BLaER1 treated with 17β-estradiol and CSF1 and Interleukin-3, amounts not matched to agents 10 nM and 100 nM (cell line): ENCODE data around the gene IL32.
"Not testable (repeated sequence)": the region's sequence is repeated elsewhere in the genome, so short reads cannot be mapped to it uniquely, and the experiment has no call there.

ENCODE experiments used
- H3K27ac ChIP-seq, 11 experiments: shearing (Covaris generic); formaldehyde crosslinking; 2 replicates each; pipeline ENCODE4 v1.8.1; 2022
- H3K27me3 ChIP-seq, 11 experiments: shearing (Covaris generic); formaldehyde crosslinking; 2 replicates each; pipeline ENCODE4 v1.8.1; 2022
- H3K36me3 ChIP-seq, 11 experiments: shearing (Covaris generic); formaldehyde crosslinking; 2 replicates each; pipeline ENCODE4 v1.8.1; 2022
- H3K4me1 ChIP-seq, 10 experiments: shearing (Covaris generic); formaldehyde crosslinking; 2 replicates each; pipeline ENCODE4 v1.8.1; 2022
- H3K4me2 ChIP-seq, 11 experiments: shearing (Covaris generic); formaldehyde crosslinking; 2 replicates each; pipeline ENCODE4 v1.8.1; 2022
- H3K4me3 ChIP-seq, 10 experiments: shearing (Covaris generic); formaldehyde crosslinking; 2 replicates each; pipeline ENCODE4 v1.8.1; 2022
- H3K9ac ChIP-seq, 11 experiments: shearing (Covaris generic); formaldehyde crosslinking; 2 replicates each; pipeline ENCODE4 v1.8.1; 2022
- H3K9me3 ChIP-seq, 11 experiments: shearing (Covaris generic); formaldehyde crosslinking; replicated peaks in 1 of 11; 2 replicates each; pipeline ENCODE4 v1.8.1; 2022
- H4K20me1 ChIP-seq, 11 experiments: shearing (Covaris generic); formaldehyde crosslinking; 2 replicates each; pipeline ENCODE4 v1.8.1; 2022
- Cebpa-rat ChIP-seq, 11 experiments: shearing (Covaris generic); IDR thresholded peaks; 2 replicates each; pipeline ENCODE4 v1.8.1; 2022

Gene IL32

GRCh38 chr16:3070608-3071111 lies 5.2 kb downstream of the IL32 start:
- Histone ChIP-seq H3K9me3 (peaks cover 0 to 8% (median 5%) of the 10 kb centered on the region in 11 experiments; a peak in 7 of 22 replicates), H3K36me3 (no peaks in the 10 kb centered on the region), H3K4me3 (no peak overlapping the region), H3K9ac (no peak overlapping the region), H4K20me1 (no peaks in the 10 kb centered on the region), H3K4me2 (peak overlapping the region in 8 of 11 experiments; percentile 22 to 95 (median 60); a peak in 15 of 22 replicates), H3K4me1 (peaks cover 30 to 87% (median 74%) of the 10 kb centered on the region in 10 experiments), H3K27ac (peak overlapping the region in 3 of 11 experiments; percentile 15 to 49 (median 33); a peak in 2 of 22 replicates), H3K27me3 (no peaks in the 10 kb centered on the region)
- no peak for TF ChIP-seq Cebpa-rat (IDR thresholded peaks at IDR 0.05)

- no peak for TF ChIP-seq Cebpa-rat (IDR thresholded peaks at IDR 0.05)
- no peaks in the 10 kb centered on the region for H4K20me1 ChIP-seq
- no peak overlapping the region for H3K9ac ChIP-seq
- peak overlapping the region in 9 of 11 experiments; percentile 18 to 95 (median 55); a peak in 17 of 22 replicates for H3K4me2 ChIP-seq
- H3K9me3 ChIP-seq, result peaks cover 0 to 12% (median 10%) of the 10 kb centered on the region in 11 experiments; a peak in 13 of 22 replicates
- peak overlapping the region in 4 of 11 experiments; percentile 19 to 49 (median 30); a peak in 6 of 22 replicates for H3K27ac ChIP-seq
- no peaks in the 10 kb centered on the region for H3K36me3 ChIP-seq
- H3K4me3 ChIP-seq, result no peak overlapping the region
- H3K4me1 ChIP-seq, result peaks cover 38 to 89% (median 81%) of the 10 kb centered on the region in 10 experiments
- no peaks in the 10 kb centered on the region for H3K27me3 ChIP-seq
These were observed 6.2 kb downstream of the IL32 start for GRCh38 chr16:3071655-3072054.

GRCh38 chr16:3072148-3072547 lies 6.7 kb downstream of the IL32 start:
- not testable (repeated sequence) for H3K36me3 ChIP-seq, H3K27me3 ChIP-seq, H4K20me1 ChIP-seq, H3K9ac ChIP-seq, H3K4me3 ChIP-seq
- peaks cover 2 to 17% (median 15%) of the 10 kb centered on the region in 11 experiments; a peak in 14 of 22 replicates for H3K9me3 ChIP-seq
- peak overlapping the region in 9 of 11 experiments; percentile 18 to 95 (median 55); a peak in 17 of 22 replicates for H3K4me2 ChIP-seq
- H3K27ac ChIP-seq, result peak overlapping the region in 4 of 11 experiments; percentile 19 to 49 (median 30); a peak in 6 of 22 replicates
- peaks cover 43 to 94% (median 86%) of the 10 kb centered on the region in 10 experiments for H3K4me1 ChIP-seq

GRCh38 chr16:3072576-3073263 lies 7.3 kb downstream of the IL32 start:
- not testable (repeated sequence) for H3K27me3 ChIP-seq
- H3K4me1 ChIP-seq, result peaks cover 44 to 94% (median 86%) of the 10 kb centered on the region in 10 experiments

GRCh38 chr16:3073448-3073847 lies 8.0 kb downstream of the IL32 start:
- Histone ChIP-seq H3K4me1 (peaks cover 44 to 94% (median 85%) of the 10 kb centered on the region in 10 experiments), H3K27ac (peak overlapping the region in 6 of 11 experiments; percentile 18 to 95 (median 78); a peak in 9 of 22 replicates), H3K9me3 (peaks cover 11 to 30% (median 27%) of the 10 kb centered on the region in 11 experiments; a peak in 18 of 22 replicates), H4K20me1 (no peaks in the 10 kb centered on the region), H3K9ac (peak overlapping the region in 2 of 11 experiments; percentile 81 to 82; a peak in 1 of 22 replicates), H3K27me3 (no peaks in the 10 kb centered on the region), H3K36me3 (peaks cover 0 to 15% (median 0%) of the 10 kb centered on the region in 11 experiments; a peak in 8 of 22 replicates), H3K4me3 (no peak overlapping the region), H3K4me2 (peak overlapping the region; percentile 70 to 95 (median 89))
- no peak for TF ChIP-seq Cebpa-rat (IDR thresholded peaks at IDR 0.05)

More at GRCh38 chr16:3072576-3073263, 7.3 kb downstream of the IL32 start:
- not testable (repeated sequence) for H3K4me3 ChIP-seq, H4K20me1 ChIP-seq, H3K36me3 ChIP-seq
- peaks cover 8 to 23% (median 20%) of the 10 kb centered on the region in 11 experiments; a peak in 18 of 22 replicates for H3K9me3 ChIP-seq
- 0 out of 22 replicates have a peak overlapping the region, but pooled peaks of 1 of the 11 experiments have one; percentile 12 for H3K9ac ChIP-seq
- H3K27ac ChIP-seq, result peak overlapping the region in 6 of 11 experiments; percentile 33 to 95 (median 68); a peak in 11 of 22 replicates
- peak overlapping the region in 10 of 11 experiments; percentile 46 to 95 (median 90); a peak in 19 of 22 replicates for H3K4me2 ChIP-seq

- Histone ChIP-seq H3K9ac (peak overlapping the region in 9 of 11 experiments; percentile 32 to 82 (median 72); a peak in 18 of 22 replicates), H3K27me3 (no peaks in the 10 kb centered on the region)
These were observed 9.6 kb downstream of the IL32 start for GRCh38 chr16:3074860-3075522.

GRCh38 chr16:3075523-3075915 lies 10.1 kb downstream of the IL32 start:
- H3K4me2 ChIP-seq, result peak overlapping the region; percentile 70 to 95 (median 89)

More at GRCh38 chr16:3074860-3075522, 9.6 kb downstream of the IL32 start:
- Histone ChIP-seq H3K4me1 (peaks cover 44 to 86% (median 80%) of the 10 kb centered on the region in 10 experiments), H3K27ac (peak overlapping the region in 9 of 11 experiments; percentile 45 to 95 (median 86); a peak in 17 of 22 replicates), H3K9me3 (peaks cover 9 to 37% (median 33%) of the 10 kb centered on the region in 11 experiments; a peak in 20 of 22 replicates), H3K4me3 (peak overlapping the region in 7 of 10 experiments; percentile 6 to 50 (median 29); a peak in 8 of 20 replicates), H3K4me2 (peak overlapping the region; percentile 70 to 95 (median 89)), H3K36me3 (peaks cover 0 to 18% (median 0%) of the 10 kb centered on the region in 11 experiments; a peak in 8 of 22 replicates), H4K20me1 (no peaks in the 10 kb centered on the region)
- TF ChIP-seq Cebpa-rat (IDR thresholded peaks at IDR 0.05), result peak in 8 of 11 experiments; percentile 60 to 95 (median 82); a peak in 15 of 22 replicates

GRCh38 chr16:3075946-3076345 lies 10.5 kb downstream of the IL32 start:
- H3K4me2 ChIP-seq, result peak overlapping the region; percentile 43 to 95 (median 89); a peak in 21 of 22 replicates
- peak overlapping the region in 8 of 11 experiments; percentile 77 to 95 (median 89); a peak in 17 of 22 replicates for H3K27ac ChIP-seq
- H3K9me3 ChIP-seq, result peaks cover 11 to 47% (median 42%) of the 10 kb centered on the region in 11 experiments; a peak in 20 of 22 replicates
- H3K4me3 ChIP-seq, result 0 out of 20 replicates have a peak overlapping the region, but pooled peaks of 2 of the 10 experiments have one; percentile 13 to 39
- H3K9ac ChIP-seq, result peak overlapping the region in 7 of 11 experiments; percentile 30 to 82 (median 72); a peak in 11 of 22 replicates
- peaks cover 44 to 79% (median 72%) of the 10 kb centered on the region in 10 experiments for H3K4me1 ChIP-seq
- H4K20me1 ChIP-seq, H3K27me3 ChIP-seq: not testable (repeated sequence)
- H3K36me3 ChIP-seq, result peaks cover 0 to 28% (median 6%) of the 10 kb centered on the region in 11 experiments; a peak in 8 of 22 replicates

More at GRCh38 chr16:3075523-3075915, 10.1 kb downstream of the IL32 start:
- H3K4me3 ChIP-seq, result peak overlapping the region in 6 of 10 experiments; percentile 6 to 50 (median 37); a peak in 7 of 20 replicates
- peaks cover 10 to 42% (median 38%) of the 10 kb centered on the region in 11 experiments; a peak in 20 of 22 replicates for H3K9me3 ChIP-seq
- H4K20me1 ChIP-seq, result no peaks in the 10 kb centered on the region
- H3K27me3 ChIP-seq, result no peaks in the 10 kb centered on the region
- peak overlapping the region in 9 of 11 experiments; percentile 45 to 95 (median 86); a peak in 17 of 22 replicates for H3K27ac ChIP-seq
- no peak for TF ChIP-seq Cebpa-rat (IDR thresholded peaks at IDR 0.05)
- peaks cover 0 to 23% (median 1%) of the 10 kb centered on the region in 11 experiments; a peak in 8 of 22 replicates for H3K36me3 ChIP-seq
- H3K9ac ChIP-seq, result peak overlapping the region in 9 of 11 experiments; percentile 32 to 82 (median 72); a peak in 17 of 22 replicates
- H3K4me1 ChIP-seq, result peaks cover 44 to 82% (median 76%) of the 10 kb centered on the region in 10 experiments
